ENCODE results near the gene PPA1.

DNA sequence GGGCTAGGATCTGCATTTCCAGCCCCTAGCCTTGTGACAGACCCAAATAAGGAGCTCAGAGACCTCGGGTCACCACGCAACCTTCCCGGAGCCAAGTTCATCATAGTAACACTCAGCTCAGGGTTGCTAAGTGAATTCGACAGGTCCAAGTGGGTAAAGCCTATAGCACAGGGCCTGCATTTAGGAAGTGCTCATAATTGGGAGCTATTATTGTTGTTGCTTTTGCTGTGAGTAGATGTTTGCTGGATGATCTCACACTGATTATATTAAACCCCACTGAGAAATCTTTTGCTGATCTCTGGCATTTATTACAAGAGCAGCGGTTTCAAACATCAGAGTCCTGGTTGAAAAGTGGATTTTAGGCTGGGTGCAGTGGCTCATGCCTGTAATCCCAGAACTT is 42.6 kb downstream of the PPA1 start:
- TF ChIP-seq, protein P1, sequence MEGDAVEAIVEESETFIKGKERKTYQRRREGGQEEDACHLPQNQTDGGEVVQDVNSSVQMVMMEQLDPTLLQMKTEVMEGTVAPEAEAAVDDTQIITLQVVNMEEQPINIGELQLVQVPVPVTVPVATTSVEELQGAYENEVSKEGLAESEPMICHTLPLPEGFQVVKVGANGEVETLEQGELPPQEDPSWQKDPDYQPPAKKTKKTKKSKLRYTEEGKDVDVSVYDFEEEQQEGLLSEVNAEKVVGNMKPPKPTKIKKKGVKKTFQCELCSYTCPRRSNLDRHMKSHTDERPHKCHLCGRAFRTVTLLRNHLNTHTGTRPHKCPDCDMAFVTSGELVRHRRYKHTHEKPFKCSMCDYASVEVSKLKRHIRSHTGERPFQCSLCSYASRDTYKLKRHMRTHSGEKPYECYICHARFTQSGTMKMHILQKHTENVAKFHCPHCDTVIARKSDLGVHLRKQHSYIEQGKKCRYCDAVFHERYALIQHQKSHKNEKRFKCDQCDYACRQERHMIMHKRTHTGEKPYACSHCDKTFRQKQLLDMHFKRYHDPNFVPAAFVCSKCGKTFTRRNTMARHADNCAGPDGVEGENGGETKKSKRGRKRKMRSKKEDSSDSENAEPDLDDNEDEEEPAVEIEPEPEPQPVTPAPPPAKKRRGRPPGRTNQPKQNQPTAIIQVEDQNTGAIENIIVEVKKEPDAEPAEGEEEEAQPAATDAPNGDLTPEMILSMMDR (IDR thresholded peaks at IDR 0.05): no peak
- TF ChIP-seq POLR2A (IDR thresholded peaks at IDR 0.05): no peak

All from breast epithelium (tissue), 3 donors.